IMR-90 (cell line): ENCODE measurements around the gene ZNF446. TPM values are rescaled to one million over a fixed set of nuclear protein-coding genes. Genes with fewer than 3 reads are reported as not detected.

ENCODE experiments used
- ATAC-seq: fragments of 200-7000 bp; cut with Tn5 transposase; 2 replicates; pipeline ENCODE4 v1.9.1; 2020; ENCODE audit warnings: low read depth, mild to moderate bottlenecking, moderate library complexity
- BruUV-seq: library from RNA; stranded (reverse); fragments of 400-500 nt; replicated peaks from 2 replicates; lab custom pipeline; 2021; lab: Mats Ljungman, UMichigan
- CTCF ChIA-PET: fragments of 300-600 bp; formaldehyde crosslinking; extraction: SDS; loops from one replicate; lab custom pipeline; 2021; ENCODE audit warnings: antibody characterized with exemption; lab: Yijun Ruan, JAX
- POLR2A ChIA-PET: fragments of 300-600 bp; sonication (Branson Sonifier 250); formaldehyde crosslinking; loops from one replicate; lab custom pipeline; 2022; ENCODE audit warnings: antibody characterized with exemption; ENCODE audit not compliant: unreplicated experiment; lab: Charles Lee
- DNase-seq: peaks from one replicate; pipeline ENCODE4 v3.0.0; 2013
- H2AFZ ChIP-seq: replicated peaks from 2 replicates; pipeline ENCODE3; 2013; ENCODE audit warnings: low read length, mild to moderate bottlenecking; ENCODE audit not compliant: poor library complexity
- H2AK5ac ChIP-seq: 2 replicates; pipeline ENCODE4 v1.6.1; 2013; ENCODE audit warnings: low read depth, low read length, inconsistent platforms
- H2AK9ac ChIP-seq: replicated peaks from 2 replicates; pipeline ENCODE3; 2013; ENCODE audit warnings: mild to moderate bottlenecking, low read depth, low read length, moderate library complexity; ENCODE audit not compliant: poor library complexity
- H2BK120ac ChIP-seq: 2 replicates; pipeline ENCODE4 v1.6.1; 2013; ENCODE audit warnings: low read depth, low read length, inconsistent platforms
- H2BK15ac ChIP-seq: 3 replicates; pipeline ENCODE4 v1.6.1; 2013; ENCODE audit warnings: low read depth, low read length, inconsistent platforms
- H2BK20ac ChIP-seq: 2 replicates; pipeline ENCODE4 v1.6.1; 2013; ENCODE audit warnings: low read depth, mild to moderate bottlenecking, inconsistent platforms, low read length, moderate library complexity
- H2BK5ac ChIP-seq: 2 replicates; pipeline ENCODE4 v1.6.1; 2013; ENCODE audit warnings: mild to moderate bottlenecking, low read depth, low read length, inconsistent platforms; ENCODE audit not compliant: poor library complexity, severe bottlenecking
- H3K14ac ChIP-seq: replicated peaks from 2 replicates; pipeline ENCODE4 v1.6.1; 2013; ENCODE audit warnings: low read depth, low read length, inconsistent platforms
- H3K18ac ChIP-seq: 2 replicates; pipeline ENCODE4 v1.6.1; 2013; ENCODE audit warnings: low read depth, low read length, control low read depth
- H3K23ac ChIP-seq: 2 replicates; pipeline ENCODE4 v1.6.1; 2013; ENCODE audit warnings: low read depth, low read length, inconsistent platforms
- H3K27ac ChIP-seq: 2 replicates; pipeline ENCODE4 v1.5.1; 2013; ENCODE audit warnings: mild to moderate bottlenecking, control low read depth, low read length; ENCODE audit not compliant: insufficient read depth
- H3K27me3 ChIP-seq: 2 replicates; pipeline ENCODE4 v1.6.1; 2013; ENCODE audit warnings: low read length; ENCODE audit not compliant: control insufficient read depth, insufficient read depth
- H3K36me3 ChIP-seq: 2 replicates; pipeline ENCODE4 v1.6.1; 2013; ENCODE audit warnings: low read length, mixed read lengths; ENCODE audit not compliant: control insufficient read depth, insufficient read depth
- H3K4ac ChIP-seq: 2 replicates; pipeline ENCODE4 v1.6.1; 2013; ENCODE audit warnings: low read depth, low read length, inconsistent platforms
- H3K4me1 ChIP-seq: 2 replicates; pipeline ENCODE4 v1.6.1; 2013; ENCODE audit warnings: low read length, mixed read lengths; ENCODE audit not compliant: control insufficient read depth, insufficient read depth
- H3K4me2 ChIP-seq: 2 replicates; pipeline ENCODE4 v1.6.1; 2013; ENCODE audit warnings: low read depth, mild to moderate bottlenecking, control low read depth, low read length, moderate library complexity
- H3K4me3 ChIP-seq: 2 replicates; pipeline ENCODE4 v1.5.1; 2013; ENCODE audit warnings: low read depth, mild to moderate bottlenecking, control low read depth, low read length, moderate library complexity; ENCODE audit not compliant: insufficient read depth
- H3K56ac ChIP-seq: 2 replicates; pipeline ENCODE4 v1.6.1; 2013; ENCODE audit warnings: low read length, inconsistent platforms; ENCODE audit not compliant: insufficient read depth; ENCODE audit errors: extremely low read depth
- H3K79me1 ChIP-seq, 2 experiments: 2 replicates each; pipeline ENCODE4 v1.6.1; 2013; ENCODE audit warnings: low read length in 2 of 2, inconsistent platforms in 1 of 2, low read depth in 1 of 2
- H3K9ac ChIP-seq: 2 replicates; pipeline ENCODE4 v1.6.1; 2013; ENCODE audit warnings: low read depth, low read length, control low read depth
- H3K9me1 ChIP-seq: 2 replicates; pipeline ENCODE4 v1.6.1; 2013; ENCODE audit warnings: low read length, inconsistent platforms; ENCODE audit not compliant: insufficient read depth
- H3K9me3 ChIP-seq: 2 replicates; pipeline ENCODE4 v1.6.1; 2013; ENCODE audit warnings: low read length; ENCODE audit not compliant: control insufficient read depth, insufficient read depth
- H4K20me1 ChIP-seq: 2 replicates; pipeline ENCODE4 v1.6.1; 2013; ENCODE audit warnings: low read length, inconsistent platforms; ENCODE audit not compliant: insufficient read depth
- H4K5ac ChIP-seq: 2 replicates; pipeline ENCODE4 v1.6.1; 2013; ENCODE audit warnings: mild to moderate bottlenecking, low read depth, low read length, control low read depth
- H4K8ac ChIP-seq, 2 experiments: 2 replicates each; pipeline ENCODE4 v1.6.1; 2013; ENCODE audit warnings: low read depth in 2 of 2, low read length in 2 of 2, control low read depth in 1 of 2, inconsistent platforms in 1 of 2
- H4K91ac ChIP-seq: 2 replicates; pipeline ENCODE4 v1.6.1; 2013; ENCODE audit warnings: low read depth, low read length, inconsistent platforms; ENCODE audit not compliant: insufficient read depth
- BHLHE40 ChIP-seq: fragments of 150-350 bp; IDR thresholded peaks from 2 replicates; pipeline ENCODE4 v1.6.1; 2016; ENCODE audit warnings: mild to moderate bottlenecking, low read depth, low read length
- CEBPB ChIP-seq: IDR thresholded peaks from 2 replicates; pipeline ENCODE4 v1.6.1; 2012; ENCODE audit warnings: low read depth, low read length, improper control_type of control experiment
- CHD1 ChIP-seq: IDR thresholded peaks from 2 replicates; pipeline ENCODE4 v1.6.1; 2012; ENCODE audit warnings: low read depth, low read length, improper control_type of control experiment
- CTCF ChIP-seq: conservative IDR thresholded peaks from 2 replicates; pipeline ENCODE4 v1.5.1; 2012; ENCODE audit warnings: mild to moderate bottlenecking, low read depth, low read length, improper control_type of control experiment
- ELK1 ChIP-seq: fragments of 150-350 bp; IDR thresholded peaks from 2 replicates; pipeline ENCODE4 v1.6.1; 2016; ENCODE audit warnings: low read depth, mild to moderate bottlenecking, low read length, moderate library complexity, borderline replicate concordance
- FOS ChIP-seq: fragments of 150-350 bp; IDR thresholded peaks from 2 replicates; pipeline ENCODE4 v1.6.1; 2016; ENCODE audit warnings: low read depth, low read length
- MAFK ChIP-seq: IDR thresholded peaks from 2 replicates; pipeline ENCODE4 v1.6.1; 2012; ENCODE audit warnings: low read depth, low read length, improper control_type of control experiment
- MAZ ChIP-seq: IDR thresholded peaks from 2 replicates; pipeline ENCODE4 v1.6.1; 2012; ENCODE audit warnings: low read depth, mild to moderate bottlenecking, low read length, improper control_type of control experiment, moderate library complexity, borderline replicate concordance
- MXI1 ChIP-seq: IDR thresholded peaks from 2 replicates; pipeline ENCODE4 v1.6.1; 2012; ENCODE audit warnings: low read depth, mild to moderate bottlenecking, low read length, moderate library complexity, borderline replicate concordance
- NFE2L2 ChIP-seq: fragments of 150-350 bp; IDR thresholded peaks from 2 replicates; pipeline ENCODE4 v1.6.1; 2016; ENCODE audit warnings: low read depth, mild to moderate bottlenecking, low read length
- POLR2A ChIP-seq: IDR thresholded peaks from 2 replicates; pipeline ENCODE4 v1.6.1; 2012; ENCODE audit warnings: mild to moderate bottlenecking, low read depth, low read length
- RAD21 ChIP-seq: IDR thresholded peaks from 2 replicates; pipeline ENCODE4 v1.6.1; 2012; ENCODE audit warnings: low read length, improper control_type of control experiment
- RFX5 ChIP-seq: IDR thresholded peaks from 2 replicates; pipeline ENCODE4 v1.8.0; 2012; ENCODE audit warnings: low read depth, mild to moderate bottlenecking, low read length, moderate library complexity
- SMC3 ChIP-seq: fragments of 150-350 bp; IDR thresholded peaks from 2 replicates; pipeline ENCODE4 v1.6.1; 2016; ENCODE audit warnings: low read depth, mild to moderate bottlenecking, antibody characterized with exemption, low read length, moderate library complexity
- USF2 ChIP-seq: fragments of 150-350 bp; IDR thresholded peaks from 2 replicates; pipeline ENCODE4 v1.6.1; 2017; ENCODE audit warnings: mild to moderate bottlenecking, antibody characterized with exemption, low read length, low read depth
- WGBS, 2 experiments: methylation state at CpG; one replicate each; pipeline versions ENCODE4 v1.1.5 to v1.1.7; 2013; ENCODE audit warnings: missing lambda C conversion rate in 2 of 2; ENCODE audit not compliant: insufficient read length in 1 of 2; ENCODE audit errors: extremely low coverage in 2 of 2; 5-methylcytosine and 5-hydroxymethylcytosine counted together
- dilution Hi-C: fragments of 300-500 bp; cut with HindIII; formaldehyde crosslinking; loops from one replicate; pipeline ENCODE4 v1.14.3; 2018; ENCODE audit warnings: low sequenced_read_pairs; ENCODE audit not compliant: unreplicated experiment
- in situ Hi-C: fragments of 300-500 bp; cut with MboI; formaldehyde crosslinking; loops from 3 replicates; pipeline ENCODE4 v1.14.3; 2019; ENCODE audit warnings: low sequenced_read_pairs, inconsistent platforms, mixed read lengths
- intact Hi-C: fragments of 100-400 bp; cut with micrococcal nuclease; formaldehyde crosslinking; loops from 2 replicates; pipeline ENCODE4 v1.10.0; 2022
- polyA plus RNA-seq, 3 experiments: library from polyadenylated mRNA; depleted of rRNA; stranded (reverse); fragments of >200 nt; gene quantifications; 2 replicates each; pipeline ENCODE4 v1.2.3, GENCODE V29; 2012; ENCODE audit warnings: low replicate concordance in 1 of 3
- total RNA-seq: library from RNA; depleted of rRNA; stranded (reverse); fragments of >200 nt; gene quantifications from 2 replicates; pipeline ENCODE4 v1.2.3, GENCODE V29; 2012

ZNF446 gene
- total and polyA plus RNA-seq, 2 of the 4 experiments (the other 2 are of a cell fraction) = 4.8 to 6.9 TPM

- Histone ChIP-seq H3K79me1 (peaks cover 4 to 40% of the 10 kb centered on the region in 2 experiments; a peak in 3 of 4 replicates), H4K20me1 (0 out of 2 replicates have a peak, but pooled peaks cover 7% of the 10 kb centered on the region), H4K91ac (no peak within 1 kb of the TSS), H3K18ac (no peak within 1 kb of the TSS), H3K27me3 (no peaks in the 10 kb centered on the region), H3K27ac (no peak within 1 kb of the TSS), H3K4me3 (no peak within 1 kb of the TSS), H3K36me3 (peaks cover 13% of the 10 kb centered on the region), H3K56ac (no peak within 1 kb of the TSS), H3K23ac (no peak within 1 kb of the TSS), H2AK9ac (peak within 1 kb of the TSS; percentile 31), H3K4me1 (no peaks in the 10 kb centered on the region), H4K5ac (no peak within 1 kb of the TSS), H3K9ac (no peak within 1 kb of the TSS), H2BK15ac (no peak within 1 kb of the TSS), H3K4ac (no peak within 1 kb of the TSS), H2BK5ac (no peak within 1 kb of the TSS), H3K14ac (no peak within 1 kb of the TSS), H3K4me2 (no peak within 1 kb of the TSS), H2BK20ac (no peak within 1 kb of the TSS), H4K8ac (no peak within 1 kb of the TSS), H2AFZ (no peak within 1 kb of the TSS), H3K9me1 (no peaks in the 10 kb centered on the region), H2AK5ac (no peak within 1 kb of the TSS), H2BK120ac (no peak within 1 kb of the TSS), H3K9me3 (peaks cover 2% of the 10 kb centered on the region; the same call in 1 of the 2 replicates)
- CTCF ChIA-PET = no interaction called here
- intact Hi-C loops = no loop called here
- WGBS, 2 experiments = 94% methylated on average over 24 of the region's 25 CpGs; no CpG with 5 or more reads in 1 of the 2 experiments
- DNase-seq (no peak), ATAC-seq (no peak)
- POLR2A ChIA-PET = no interaction called here
- BruUV-seq = no TSS peak
- dilution Hi-C loops = no loop called here
- in situ Hi-C loops = no loop called here
- TF ChIP-seq BHLHE40 = no peak
- TF ChIP-seq CHD1 = no peak
- TF ChIP-seq POLR2A = no peak
- TF ChIP-seq ELK1 = no peak
- no peak for TF ChIP-seq MAZ
- no peak for TF ChIP-seq NFE2L2
- no peak for TF ChIP-seq SMC3
- TF ChIP-seq RAD21 = no peak
- no peak for TF ChIP-seq MAFK
- no peak for TF ChIP-seq MXI1
- no peak for TF ChIP-seq CTCF
- TF ChIP-seq FOS = no peak
- TF ChIP-seq CEBPB = no peak
- no peak for TF ChIP-seq RFX5
- no peak for TF ChIP-seq USF2
These were observed 35.4 kb downstream of the ZNF446 start, which contains the start of gene SLC27A5 for GRCh38 chr19:58511353-58512208. Gene SLC27A5, minus strand, starts transcription at chr19:58511992. Its CDS starts 37 bp downstream, at chr19:58511955.
